22Rv1 (cell line): Measurements from ENCODE around the gene NMT2.

Experiments used
- CTCF ChIP-seq: fragments of 450-650 bp; IDR thresholded peaks from 2 replicates; pipeline ENCODE4 v1.5.1; 2017; ENCODE audit warnings: mild to moderate bottlenecking
- ZFX ChIP-seq: fragments of 450-650 bp; IDR thresholded peaks from 2 replicates; pipeline ENCODE4 v1.6.1; 2017; ENCODE audit warnings: antibody characterized with exemption, borderline replicate concordance

- TF ChIP-seq CTCF, result no peak
- no peak for TF ChIP-seq ZFX
Measured at GRCh38 chr10:15189133-15189885, 20.8 kb upstream of the NMT2 start.
